PC-9 (cell line): ENCODE data around the gene FANCI. TPM values are rescaled to one million over a fixed set of nuclear protein-coding genes. Genes with fewer than 3 reads are reported as not detected.

Source experiments
- BruUV-seq: library from RNA; stranded (reverse); fragments of 400-500 nt; replicated peaks from 2 replicates; lab custom pipeline; 2021; lab: Mats Ljungman, UMichigan
- CTCF ChIA-PET: fragments of 300-600 bp; sonication (Branson Sonifier 250); formaldehyde crosslinking; loops from one replicate; lab custom pipeline; 2022; ENCODE audit warnings: antibody characterized with exemption; lab: Charles Lee
- POLR2A ChIA-PET: fragments of 300-600 bp; sonication (Branson Sonifier 250); formaldehyde crosslinking; loops from one replicate; lab custom pipeline; 2022; ENCODE audit warnings: antibody characterized with exemption; ENCODE audit not compliant: unreplicated experiment; lab: Charles Lee
- DNase-seq, 2 experiments: peaks; one replicate each; pipeline versions ENCODE4 v3.0.0 to v3.0.0-alpha.2; 2015 to 2022; ENCODE audit warnings: mixed read lengths in 1 of 2
- H2AFZ ChIP-seq: fragments of 200-600 bp; sonication (generic); 2 replicates; pipeline ENCODE4 v1.8.1; 2017; ENCODE audit warnings: antibody characterized with exemption
- H3F3A ChIP-seq: fragments of 200-600 bp; sonication (generic); 2 replicates; pipeline ENCODE4 v1.8.1; 2017; ENCODE audit warnings: antibody characterized with exemption, mild to moderate bottlenecking, low read depth; ENCODE audit not compliant: insufficient read depth
- H3K27ac ChIP-seq: fragments of 200-600 bp; sonication (generic); 2 replicates; pipeline ENCODE4 v1.6.1; 2016; ENCODE audit warnings: mixed run types
- H3K27me3 ChIP-seq: fragments of 200-600 bp; sonication (generic); 2 replicates; pipeline ENCODE4 v1.6.1; 2016; ENCODE audit warnings: low read depth, mixed run types; ENCODE audit not compliant: insufficient read depth
- H3K36me3 ChIP-seq: fragments of 200-600 bp; sonication (generic); 2 replicates; pipeline ENCODE4 v1.6.1; 2016; ENCODE audit warnings: low read depth, mixed run types
- H3K4me1 ChIP-seq: fragments of 200-600 bp; sonication (generic); replicated peaks from 2 replicates; pipeline ENCODE4 v1.6.1; 2016; ENCODE audit warnings: mixed run types; ENCODE audit not compliant: insufficient read depth
- H3K4me2 ChIP-seq: fragments of 200-600 bp; sonication (generic); 2 replicates; pipeline ENCODE4 v1.6.1; 2017; ENCODE audit warnings: mixed run types
- H3K4me3 ChIP-seq: fragments of 200-600 bp; sonication (generic); 2 replicates; pipeline ENCODE4 v1.6.1; 2016; ENCODE audit warnings: mixed run types
- H3K79me2 ChIP-seq: fragments of 200-600 bp; sonication (generic); 2 replicates; pipeline ENCODE4 v1.6.1; 2017; ENCODE audit warnings: low read depth, mixed run types
- H3K9me2 ChIP-seq: fragments of 200-600 bp; sonication (generic); 2 replicates; pipeline ENCODE4 v1.8.1; 2017; ENCODE audit warnings: mild to moderate bottlenecking; ENCODE audit not compliant: insufficient read depth
- H3K9me3 ChIP-seq: fragments of 200-600 bp; sonication (generic); 2 replicates; pipeline ENCODE4 v1.8.1; 2016; ENCODE audit warnings: low read depth; ENCODE audit not compliant: insufficient read depth
- H4K20me1 ChIP-seq: fragments of 200-600 bp; sonication (generic); 2 replicates; pipeline ENCODE4 v1.8.1; 2017; ENCODE audit not compliant: insufficient read depth
- EZH2 ChIP-seq: fragments of 200-600 bp; sonication (generic); IDR thresholded peaks from 2 replicates; pipeline ENCODE4 v1.8.0; 2017; ENCODE audit warnings: antibody characterized with exemption, low read depth
- intact Hi-C: fragments of 100-400 bp; cut with micrococcal nuclease; formaldehyde crosslinking; loops from one replicate; pipeline ENCODE4 v1.10.0; 2022; ENCODE audit not compliant: unreplicated experiment
- total RNA-seq: library from RNA; stranded (reverse); gene quantifications from 2 replicates; pipeline ENCODE4 v1.2.3, GENCODE V29; 2021
- TF ChIP-seq, protein P1 (sequence below): fragments of 200-600 bp; sonication (generic); conservative IDR thresholded peaks from 2 replicates; pipeline ENCODE4 v1.6.1; 2017; ENCODE audit warnings: mixed run types, antibody characterized with exemption, mild to moderate bottlenecking, moderate library complexity

FANCI gene
- total RNA-seq, 1 experiment from 2014 or later, result 126 TPM

DNA sequence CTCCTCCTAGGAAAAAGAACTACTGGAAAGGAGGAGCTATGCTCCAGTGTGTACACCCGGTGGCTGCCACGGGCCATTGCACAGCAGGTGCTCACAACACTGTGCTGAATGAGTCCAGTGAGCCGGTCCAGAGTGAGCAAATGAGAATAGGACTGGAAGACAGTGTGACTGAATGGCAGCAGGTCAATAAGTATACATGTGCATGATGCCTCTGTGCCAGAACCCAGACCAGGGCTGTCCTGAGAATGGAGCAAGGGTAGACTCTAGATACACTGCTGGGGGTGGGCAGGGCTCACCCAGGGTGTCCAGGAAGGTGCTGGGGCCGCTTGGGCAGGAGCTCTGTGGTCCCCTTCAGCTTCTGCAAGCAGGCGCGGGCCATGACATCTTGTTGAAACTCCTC is 82.5 kb downstream of the FANCI start:
- no peak overlapping the region for H2AFZ ChIP-seq
- H4K20me1 ChIP-seq, result peaks cover 34% of the 10 kb centered on the region
- H3K27ac ChIP-seq, result no peak overlapping the region
- DNase-seq, result no peak
- peaks cover under 1% of the 10 kb centered on the region; the same call in 1 of the 2 replicates for H3F3A ChIP-seq
- peaks cover 47% of the 10 kb centered on the region for H3K36me3 ChIP-seq
- BruUV-seq, result no TSS peak
- intact Hi-C loops, result no loop called here
- no peaks in the 10 kb centered on the region for H3K27me3 ChIP-seq
- CTCF ChIA-PET, result no interaction called here
- no peaks in the 10 kb centered on the region for H3K9me2 ChIP-seq
- TF ChIP-seq, protein P1, sequence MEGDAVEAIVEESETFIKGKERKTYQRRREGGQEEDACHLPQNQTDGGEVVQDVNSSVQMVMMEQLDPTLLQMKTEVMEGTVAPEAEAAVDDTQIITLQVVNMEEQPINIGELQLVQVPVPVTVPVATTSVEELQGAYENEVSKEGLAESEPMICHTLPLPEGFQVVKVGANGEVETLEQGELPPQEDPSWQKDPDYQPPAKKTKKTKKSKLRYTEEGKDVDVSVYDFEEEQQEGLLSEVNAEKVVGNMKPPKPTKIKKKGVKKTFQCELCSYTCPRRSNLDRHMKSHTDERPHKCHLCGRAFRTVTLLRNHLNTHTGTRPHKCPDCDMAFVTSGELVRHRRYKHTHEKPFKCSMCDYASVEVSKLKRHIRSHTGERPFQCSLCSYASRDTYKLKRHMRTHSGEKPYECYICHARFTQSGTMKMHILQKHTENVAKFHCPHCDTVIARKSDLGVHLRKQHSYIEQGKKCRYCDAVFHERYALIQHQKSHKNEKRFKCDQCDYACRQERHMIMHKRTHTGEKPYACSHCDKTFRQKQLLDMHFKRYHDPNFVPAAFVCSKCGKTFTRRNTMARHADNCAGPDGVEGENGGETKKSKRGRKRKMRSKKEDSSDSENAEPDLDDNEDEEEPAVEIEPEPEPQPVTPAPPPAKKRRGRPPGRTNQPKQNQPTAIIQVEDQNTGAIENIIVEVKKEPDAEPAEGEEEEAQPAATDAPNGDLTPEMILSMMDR, result no peak
- no peak for TF ChIP-seq EZH2
- H3K79me2 ChIP-seq, result peaks cover 16% of the 10 kb centered on the region
- POLR2A ChIA-PET, result interaction anchor here (0.6 kb wide), 1 partner anchor 17 kb away, joined by 6 read pairs; no protein-coding TSS in a partner anchor
- no peak overlapping the region for H3K4me2 ChIP-seq
- no peaks in the 10 kb centered on the region for H3K4me1 ChIP-seq
- no peaks in the 10 kb centered on the region for H3K9me3 ChIP-seq
- no peak overlapping the region for H3K4me3 ChIP-seq

DNA sequence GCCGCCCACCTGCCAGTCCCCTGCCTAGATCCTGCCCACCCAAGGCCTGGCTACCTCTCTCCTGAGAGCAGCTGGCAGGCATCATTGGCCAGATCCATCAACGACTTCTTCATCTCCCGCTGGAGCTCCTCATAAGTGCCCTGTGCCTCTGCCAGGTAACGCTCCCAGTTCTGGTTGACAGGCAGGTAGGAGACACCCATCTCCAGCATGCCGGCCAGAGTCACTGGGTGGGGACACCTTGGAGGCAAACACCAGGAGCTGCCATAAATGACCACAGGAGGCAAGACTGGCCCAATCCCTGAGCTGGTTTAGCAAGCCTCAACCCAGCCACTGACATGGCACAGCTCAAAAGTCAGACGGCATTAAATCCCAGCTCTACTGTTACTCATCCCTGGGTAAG is 83.3 kb downstream of the FANCI start:
- Histone ChIP-seq H3F3A (no peaks in the 10 kb centered on the region), H3K27me3 (no peaks in the 10 kb centered on the region), H3K79me2 (peaks cover 24% of the 10 kb centered on the region), H3K9me3 (no peaks in the 10 kb centered on the region), H3K4me2 (no peak overlapping the region), H3K36me3 (peaks cover 47% of the 10 kb centered on the region), H4K20me1 (peaks cover 42% of the 10 kb centered on the region), H2AFZ (no peak overlapping the region), H3K4me1 (peaks cover 2% of the 10 kb centered on the region; the same call in 1 of the 2 replicates), H3K27ac (no peak overlapping the region), H3K9me2 (no peaks in the 10 kb centered on the region), H3K4me3 (no peak overlapping the region)
- CTCF ChIA-PET, result no interaction called here
- TF ChIP-seq EZH2, result no peak
- TF ChIP-seq, protein P1, result no peak
- intact Hi-C loops, result no loop called here
- BruUV-seq, result no TSS peak
- POLR2A ChIA-PET, result no interaction called here
- no peak for DNase-seq

DNA sequence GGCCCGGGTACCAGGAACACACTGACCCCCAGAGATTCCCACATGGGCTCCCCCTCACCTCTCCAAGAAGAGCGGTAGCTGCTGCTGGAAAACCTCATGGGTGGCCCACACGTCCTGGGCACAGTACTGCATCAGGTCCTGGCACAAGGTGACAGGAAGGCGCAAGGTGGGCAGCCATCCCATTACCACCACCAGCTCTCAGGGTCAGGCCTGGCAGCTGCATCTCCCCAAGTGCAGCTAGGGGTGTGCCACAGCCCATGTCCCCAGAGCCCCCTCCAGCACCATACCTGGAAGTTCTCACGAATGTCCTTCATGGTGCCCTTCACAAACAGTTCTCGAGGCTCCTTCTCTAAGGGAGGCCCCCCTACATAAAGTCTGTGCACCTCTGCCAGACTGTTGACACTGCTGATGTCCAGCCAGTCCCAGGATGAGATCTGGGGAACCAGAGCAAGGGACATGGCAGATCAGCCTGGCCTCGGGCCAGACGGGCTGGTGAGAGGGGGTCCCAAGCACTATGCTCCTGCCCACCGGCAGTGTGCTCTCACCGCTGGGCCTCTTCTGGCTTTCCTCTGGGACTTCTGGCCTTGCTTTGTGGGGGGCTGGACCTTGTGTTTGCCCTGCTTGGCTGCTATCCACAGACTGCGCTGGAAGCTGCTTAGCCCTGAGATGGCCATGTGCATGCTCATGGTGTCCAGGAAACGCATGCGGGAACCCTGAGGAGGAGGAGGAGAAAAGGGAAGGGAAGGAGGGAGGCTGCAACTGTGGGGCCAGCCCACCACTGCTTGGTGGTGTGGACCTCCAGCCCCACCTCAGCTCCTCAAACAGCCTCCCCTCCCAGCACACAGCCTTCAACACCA is 84.8 kb downstream of the FANCI start:
- intact Hi-C loops, result no loop called here
- H2AFZ ChIP-seq, result no peak overlapping the region
- H3K9me3 ChIP-seq, result no peaks in the 10 kb centered on the region
- BruUV-seq, result no TSS peak
- H3F3A ChIP-seq, result no peaks in the 10 kb centered on the region
- no peaks in the 10 kb centered on the region for H3K9me2 ChIP-seq
- no peak overlapping the region for H3K4me2 ChIP-seq
- no peak overlapping the region for H3K27ac ChIP-seq
- ChIA-PET POLR2A (no interaction called here), CTCF (no interaction called here)
- no peak overlapping the region for H3K4me3 ChIP-seq
- peaks cover 54% of the 10 kb centered on the region for H3K36me3 ChIP-seq
- H3K79me2 ChIP-seq, result peaks cover 37% of the 10 kb centered on the region
- TF ChIP-seq, protein P1, result no peak
- DNase-seq, result no peak
- H3K27me3 ChIP-seq, result no peaks in the 10 kb centered on the region
- H3K4me1 ChIP-seq, result peaks cover 5% of the 10 kb centered on the region; the same call in 1 of the 2 replicates
- H4K20me1 ChIP-seq, result peaks cover 49% of the 10 kb centered on the region
